ENCODE data around the gene FHL2.

- TF ChIP-seq CTCF (IDR thresholded peaks at IDR 0.05) (no peak), EP300 (IDR thresholded peaks at IDR 0.05) (no peak), POLR2A (IDR thresholded peaks at IDR 0.05) (no peak)
Measured at GRCh38 chr2:105315314-105315713, 83.5 kb downstream of the FHL2 start.

Measured in gastroesophageal sphincter (tissue), 3 donors.